Measurements from ENCODE around the gene DELE1.
A peak's percentile ranks its signal among the peaks of the same experiment; 100 is the strongest.

DELE1 gene

DNA sequence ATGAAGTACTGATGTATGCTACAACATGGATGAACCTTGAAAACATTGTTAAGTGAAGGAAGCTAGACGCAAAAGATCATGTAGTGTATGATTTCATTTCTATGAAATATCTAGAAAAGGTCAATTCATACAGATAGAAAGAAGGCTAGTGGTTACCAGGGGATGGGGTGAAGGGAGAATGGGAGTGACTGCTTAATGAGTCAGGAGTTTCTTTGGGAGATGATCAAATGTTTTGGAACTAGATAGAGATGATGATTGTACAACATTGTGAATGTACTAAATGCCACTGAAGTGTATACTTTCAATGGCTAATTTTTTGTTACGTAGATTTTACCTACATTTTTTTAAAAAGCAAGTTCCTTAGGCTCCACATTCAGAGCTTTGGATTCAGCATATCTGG, 14.9 kb upstream of the DELE1 start:
- TF ChIP-seq, protein P1, sequence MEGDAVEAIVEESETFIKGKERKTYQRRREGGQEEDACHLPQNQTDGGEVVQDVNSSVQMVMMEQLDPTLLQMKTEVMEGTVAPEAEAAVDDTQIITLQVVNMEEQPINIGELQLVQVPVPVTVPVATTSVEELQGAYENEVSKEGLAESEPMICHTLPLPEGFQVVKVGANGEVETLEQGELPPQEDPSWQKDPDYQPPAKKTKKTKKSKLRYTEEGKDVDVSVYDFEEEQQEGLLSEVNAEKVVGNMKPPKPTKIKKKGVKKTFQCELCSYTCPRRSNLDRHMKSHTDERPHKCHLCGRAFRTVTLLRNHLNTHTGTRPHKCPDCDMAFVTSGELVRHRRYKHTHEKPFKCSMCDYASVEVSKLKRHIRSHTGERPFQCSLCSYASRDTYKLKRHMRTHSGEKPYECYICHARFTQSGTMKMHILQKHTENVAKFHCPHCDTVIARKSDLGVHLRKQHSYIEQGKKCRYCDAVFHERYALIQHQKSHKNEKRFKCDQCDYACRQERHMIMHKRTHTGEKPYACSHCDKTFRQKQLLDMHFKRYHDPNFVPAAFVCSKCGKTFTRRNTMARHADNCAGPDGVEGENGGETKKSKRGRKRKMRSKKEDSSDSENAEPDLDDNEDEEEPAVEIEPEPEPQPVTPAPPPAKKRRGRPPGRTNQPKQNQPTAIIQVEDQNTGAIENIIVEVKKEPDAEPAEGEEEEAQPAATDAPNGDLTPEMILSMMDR (conservative IDR thresholded peaks at IDR 0.05; ENCODE audit: low read depth, low read length) = no peak
- DNase-seq (ENCODE audit: low read depth) = no peak
- no peak overlapping the region for H3K4me3 ChIP-seq (ENCODE audit: low read depth, low read length)

DNA sequence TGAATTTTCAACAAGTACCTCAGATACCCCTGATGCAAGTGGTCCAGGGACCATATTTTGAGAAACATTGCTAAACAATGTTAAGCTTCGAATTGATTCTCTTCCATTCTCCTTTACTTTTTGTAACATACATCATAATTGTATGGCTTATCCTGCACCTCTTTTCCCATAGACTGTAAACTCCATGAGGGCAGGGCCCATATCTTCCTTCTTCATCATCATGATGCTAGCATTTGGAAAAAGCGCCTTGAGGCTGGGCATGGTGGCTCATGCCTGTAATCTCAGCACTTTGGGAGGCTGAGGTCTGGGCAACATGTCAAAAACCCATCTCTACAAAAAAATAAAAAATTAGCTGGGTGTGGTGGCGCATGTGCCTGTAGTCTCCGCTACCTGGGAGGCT, 14.5 kb upstream of the DELE1 start:
- H3K4me3 ChIP-seq (ENCODE audit: low read depth, low read length) = no peak overlapping the region
- no peak for DNase-seq (ENCODE audit: low read depth)
- TF ChIP-seq, protein P1 (conservative IDR thresholded peaks at IDR 0.05; ENCODE audit: low read depth, low read length) = no peak

DNA sequence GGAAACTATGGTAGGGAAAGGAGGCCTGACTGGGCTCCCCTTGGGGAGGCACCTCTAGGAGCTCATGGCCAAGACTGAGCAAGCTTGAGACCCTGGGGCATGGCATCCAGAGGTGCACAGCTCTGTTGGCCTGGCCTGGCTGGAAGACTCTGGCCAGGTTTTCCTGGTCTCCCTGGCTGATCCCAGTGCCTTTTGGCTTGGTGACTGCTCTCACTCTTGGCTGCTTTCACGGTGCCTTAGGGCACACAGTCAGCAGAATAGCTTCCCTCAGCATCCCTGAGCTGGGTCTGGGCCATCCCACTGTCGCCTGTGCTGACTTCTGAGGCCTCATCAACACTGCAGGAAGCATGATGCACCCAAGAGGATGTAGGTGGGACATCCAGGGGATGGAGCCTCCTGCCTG, 13.4 kb upstream of the DELE1 start:
- DNase-seq (ENCODE audit: low read depth) = no peak
- H3K4me3 ChIP-seq (ENCODE audit: low read depth, low read length) = no peak overlapping the region
- TF ChIP-seq, protein P1 (conservative IDR thresholded peaks at IDR 0.05; ENCODE audit: low read depth, low read length) = no peak

DNA sequence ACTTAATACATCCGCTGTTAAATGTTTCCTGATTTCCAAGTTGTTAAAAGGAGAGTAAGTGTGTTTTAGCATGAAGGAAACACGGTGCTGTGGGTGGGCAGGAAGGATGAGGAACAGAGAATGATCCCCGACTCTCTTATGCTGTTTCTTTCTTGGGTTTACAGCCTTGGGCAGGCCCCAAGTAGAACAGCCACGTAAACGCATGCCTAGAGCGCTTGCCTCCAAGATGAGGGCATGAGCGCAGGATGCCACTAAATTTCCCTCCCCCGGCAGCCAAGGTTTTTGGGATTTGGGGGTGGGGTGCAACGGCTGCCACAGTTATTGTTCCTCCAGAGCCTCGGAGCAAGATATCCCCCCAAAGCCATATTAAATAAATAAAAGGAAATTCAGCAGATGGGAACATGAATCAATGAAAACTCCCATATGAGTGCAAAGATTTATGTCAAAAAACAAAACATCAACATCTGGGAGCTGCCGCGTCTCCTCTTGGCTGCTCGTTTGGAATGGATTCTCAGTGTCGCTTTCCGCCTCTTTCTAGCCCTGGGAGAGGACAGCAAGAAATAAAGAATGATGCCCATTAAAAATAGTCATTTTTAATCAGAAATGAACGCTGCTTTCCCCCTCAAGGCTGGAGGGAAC, 10.0 kb upstream of the DELE1 start:
- no peak for DNase-seq (ENCODE audit: low read depth)
- TF ChIP-seq, protein P1 (conservative IDR thresholded peaks at IDR 0.05; ENCODE audit: low read depth, low read length) = no peak
- peak overlapping the region; percentile 54 for H3K4me3 ChIP-seq (ENCODE audit: low read depth, low read length)

DNA sequence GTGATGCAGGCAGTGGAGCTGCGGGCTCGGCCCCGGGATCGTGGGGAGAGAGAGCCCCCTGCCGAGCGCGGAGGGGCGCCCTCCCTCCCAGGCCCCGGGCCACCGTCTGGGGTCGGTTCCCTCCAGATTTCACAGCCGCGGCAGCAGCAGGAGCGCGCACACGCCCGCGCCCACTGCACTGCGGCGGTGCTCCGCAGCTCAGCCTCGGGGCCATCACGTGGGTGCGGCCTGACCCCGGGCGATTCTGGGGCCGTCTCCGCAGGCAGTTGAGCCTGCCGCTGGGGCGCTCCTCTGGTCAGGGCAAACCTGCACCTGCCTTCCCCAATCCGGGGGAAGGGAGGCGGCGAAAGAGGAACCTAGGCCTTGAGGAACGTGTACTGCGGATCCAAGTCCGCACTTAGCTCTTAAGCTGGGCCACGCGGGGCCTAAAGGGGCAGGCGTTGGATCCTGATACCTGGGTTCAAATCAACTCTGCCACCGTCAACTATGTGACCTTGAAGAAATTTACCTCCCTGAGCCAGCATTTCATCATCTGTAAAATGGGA, 9.4 kb upstream of the DELE1 start:
- TF ChIP-seq, protein P1 (conservative IDR thresholded peaks at IDR 0.05; ENCODE audit: low read depth, low read length) = peak; percentile 31
- DNase-seq (ENCODE audit: low read depth) = peak; percentile 22
- H3K4me3 ChIP-seq (ENCODE audit: low read depth, low read length) = peak overlapping the region; percentile 54

GRCh38 chr5:141914797-141915196, 8.9 kb upstream of the DELE1 start:
- no peak for DNase-seq (ENCODE audit: low read depth)
- TF ChIP-seq, protein P1 (conservative IDR thresholded peaks at IDR 0.05; ENCODE audit: low read depth, low read length) = no peak
- H3K4me3 ChIP-seq (ENCODE audit: low read depth, low read length) = no peak overlapping the region

DNA sequence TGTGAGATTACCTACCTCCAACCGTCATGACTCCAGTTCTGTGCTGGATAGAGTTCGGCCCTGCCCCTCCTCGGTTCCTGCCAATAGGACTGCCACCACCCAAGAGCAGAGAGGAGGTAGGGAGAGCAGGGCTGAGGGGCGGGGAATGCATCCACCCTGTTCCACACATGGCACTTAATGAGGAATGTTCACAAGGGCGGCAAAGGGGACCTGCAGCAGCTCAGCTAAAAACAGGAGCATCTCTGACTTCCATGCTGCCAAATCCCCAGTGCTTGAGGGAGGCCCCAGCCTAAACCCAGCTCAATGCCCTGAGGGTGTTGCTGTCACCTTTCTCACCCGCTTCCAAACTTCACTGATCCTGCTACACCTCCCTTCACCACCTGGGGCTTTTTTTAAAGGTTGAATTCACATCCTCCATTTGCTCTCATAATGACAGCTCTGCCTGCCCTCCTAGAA, 7.8 kb upstream of the DELE1 start:
- no peak for DNase-seq (ENCODE audit: low read depth)
- TF ChIP-seq, protein P1 (conservative IDR thresholded peaks at IDR 0.05; ENCODE audit: low read depth, low read length) = no peak
- H3K4me3 ChIP-seq (ENCODE audit: low read depth, low read length) = no peak overlapping the region

Measured in choroid plexus epithelial cell (primary cell).